Esophagus squamous epithelium (tissue), 5 donors: ENCODE data around the gene NFE2L1. TPM values are rescaled to one million over a fixed set of nuclear protein-coding genes. Genes with fewer than 3 reads are reported as not detected.
"Not testable (repeated sequence)": the region's sequence is repeated elsewhere in the genome, so short reads cannot be mapped to it uniquely, and the experiment has no call there.

Source experiments
- DNase-seq: peaks from one replicate; lab custom pipeline; 2025; lab: John Stamatoyannopoulos, UW
- H3K27ac ChIP-seq, 4 donors: fragments of 200-600 bp; sonication (generic); one replicate each; pipeline ENCODE4 v1.5.1; 2016 to 2019; ENCODE audit warnings: mild to moderate bottlenecking in 1 of 4
- H3K27me3 ChIP-seq, 4 donors: fragments of 200-600 bp; sonication (generic); 1 replicate in 3 of 4; 2 replicates in 1 of 4; pipeline versions ENCODE4 v1.5.1 to v1.6.0; 2017 to 2021; ENCODE audit warnings: antibody characterized with exemption in 1 of 4
- H3K36me3 ChIP-seq, 3 donors: fragments of 200-600 bp; sonication (generic); one replicate each; pipeline ENCODE4 v1.5.1; 2016 to 2019
- H3K4me1 ChIP-seq, 3 donors: fragments of 200-600 bp; sonication (generic); one replicate each; pipeline ENCODE4 v1.5.1; 2017 to 2019
- H3K4me3 ChIP-seq, 4 donors: fragments of 200-600 bp; sonication (generic); 1 replicate in 3 of 4; 2 replicates in 1 of 4; pipeline ENCODE4 v1.5.1; 2016 to 2019; ENCODE audit warnings: mild to moderate bottlenecking in 2 of 4, moderate library complexity in 1 of 4
- H3K9me3 ChIP-seq, 3 donors: fragments of 200-600 bp; sonication (generic); one replicate each; pipeline ENCODE4 v1.5.1; 2016 to 2019
- POLR2A ChIP-seq, 4 donors: fragments of 450-650 bp; IDR thresholded peaks; one replicate each; pipeline ENCODE4 v1.6.1; 2017; ENCODE audit warnings: antibody characterized with exemption in 4 of 4, mild to moderate bottlenecking in 4 of 4, moderate library complexity in 3 of 4
- WGBS, 2 donors: methylation state at CpG; one replicate each; pipeline ENCODE4 v1.1.5; 2018; 5-methylcytosine and 5-hydroxymethylcytosine counted together
- intact Hi-C: fragments of 100-400 bp; cut with DNase I; formaldehyde crosslinking; loops from one replicate; pipeline ENCODE4 v1.15.0; 2022
- total RNA-seq, 4 donors: library from RNA; depleted of rRNA; stranded (reverse); fragments of >200 nt; gene quantifications; one replicate each; pipeline ENCODE4 v1.1.0, GENCODE V29; 2016
- TF ChIP-seq, protein P1 (sequence below), 6 experiments: fragments of 450-650 bp in 4 of 6; fragments of 200-600 bp in 2 of 6; sonication (generic) in 2 of 6; IDR thresholded peaks; one replicate each; pipeline ENCODE4 v1.5.1; 2016 to 2019; ENCODE audit warnings: antibody characterized with exemption in 6 of 6, mild to moderate bottlenecking in 4 of 6, moderate library complexity in 4 of 6
- donor health status: DM: yes; HTN: yes; CAD: no.

The NFE2L1 gene
- total RNA-seq, 4 donors from 2014 or later, result 41.6 to 103 (median 60.0) TPM

DNA sequence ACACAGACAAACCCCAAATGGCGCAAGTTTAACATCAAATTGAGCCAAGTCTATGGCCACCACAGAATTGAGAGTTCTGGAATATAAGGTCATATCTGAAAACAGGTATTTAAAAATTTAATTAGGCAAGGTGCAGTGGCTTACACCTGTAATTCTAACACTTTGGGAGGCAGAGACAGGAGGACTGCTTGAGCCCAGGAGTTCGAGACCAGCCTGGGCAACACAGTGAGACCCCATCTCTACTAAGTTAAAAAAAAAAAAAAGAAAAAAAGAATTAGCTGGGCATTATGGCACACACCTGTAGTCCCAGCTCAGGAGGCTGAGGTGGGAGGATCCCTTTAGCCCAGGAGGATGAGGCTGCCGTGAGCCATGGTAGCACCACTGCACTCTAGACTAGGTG lies 19.1 kb downstream of the NFE2L1 start:
- 89 to 93% methylated on average over 3 of the region's 3 CpGs for whole genome bisulfite sequencing, 2 donors
- Histone ChIP-seq H3K27me3 (no peaks in the 10 kb centered on the region), H3K4me3 (no peak overlapping the region), H3K9me3 (no peaks in the 10 kb centered on the region), H3K27ac (peak overlapping the region in 2 of 4 donors; percentile 20 to 41), H3K4me1 (peaks cover 5 to 45% (median 16%) of the 10 kb centered on the region in 3 donors), H3K36me3 (peaks cover 3 to 93% (median 16%) of the 10 kb centered on the region in 3 donors)
- no peak for DNase-seq
- TF ChIP-seq, protein P1, sequence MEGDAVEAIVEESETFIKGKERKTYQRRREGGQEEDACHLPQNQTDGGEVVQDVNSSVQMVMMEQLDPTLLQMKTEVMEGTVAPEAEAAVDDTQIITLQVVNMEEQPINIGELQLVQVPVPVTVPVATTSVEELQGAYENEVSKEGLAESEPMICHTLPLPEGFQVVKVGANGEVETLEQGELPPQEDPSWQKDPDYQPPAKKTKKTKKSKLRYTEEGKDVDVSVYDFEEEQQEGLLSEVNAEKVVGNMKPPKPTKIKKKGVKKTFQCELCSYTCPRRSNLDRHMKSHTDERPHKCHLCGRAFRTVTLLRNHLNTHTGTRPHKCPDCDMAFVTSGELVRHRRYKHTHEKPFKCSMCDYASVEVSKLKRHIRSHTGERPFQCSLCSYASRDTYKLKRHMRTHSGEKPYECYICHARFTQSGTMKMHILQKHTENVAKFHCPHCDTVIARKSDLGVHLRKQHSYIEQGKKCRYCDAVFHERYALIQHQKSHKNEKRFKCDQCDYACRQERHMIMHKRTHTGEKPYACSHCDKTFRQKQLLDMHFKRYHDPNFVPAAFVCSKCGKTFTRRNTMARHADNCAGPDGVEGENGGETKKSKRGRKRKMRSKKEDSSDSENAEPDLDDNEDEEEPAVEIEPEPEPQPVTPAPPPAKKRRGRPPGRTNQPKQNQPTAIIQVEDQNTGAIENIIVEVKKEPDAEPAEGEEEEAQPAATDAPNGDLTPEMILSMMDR (IDR thresholded peaks at IDR 0.05), result no peak
- TF ChIP-seq POLR2A (IDR thresholded peaks at IDR 0.05), result no peak
- intact Hi-C loops, result no loop called here

DNA sequence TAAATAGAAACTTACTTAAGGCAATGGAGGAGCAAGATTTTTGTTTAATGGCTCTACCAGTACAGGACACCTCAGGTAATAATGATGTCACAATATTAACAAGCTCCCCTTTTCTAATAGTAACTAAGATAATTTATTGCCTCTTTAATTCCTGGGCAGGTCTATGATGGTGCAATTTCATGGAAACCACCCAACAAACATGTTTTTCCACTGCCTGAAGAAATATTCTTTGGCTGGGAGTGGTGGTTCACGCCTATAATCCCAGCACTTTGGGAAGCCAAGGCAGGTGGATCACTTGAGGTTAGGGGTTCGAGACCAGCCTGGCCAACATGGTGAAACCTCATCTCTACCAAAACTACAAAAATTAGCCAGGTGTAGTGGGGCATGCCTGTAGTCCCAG lies 19.6 kb downstream of the NFE2L1 start:
- peak overlapping the region in 1 of 4 donors; percentile 41 for H3K27ac ChIP-seq
- DNase-seq, H3K4me3 ChIP-seq, H3K9me3 ChIP-seq, intact Hi-C loops, H3K27me3 ChIP-seq: not testable (repeated sequence)
- H3K4me1 ChIP-seq, result peaks cover 5 to 45% (median 16%) of the 10 kb centered on the region in 3 donors
- H3K36me3 ChIP-seq, result peaks cover 0 to 93% (median 12%) of the 10 kb centered on the region in 3 donors
- WGBS, 2 donors, result 38% methylated on average over 2 of the region's 2 CpGs; no CpG with 5 or more reads in 1 of the 2 donors

DNA sequence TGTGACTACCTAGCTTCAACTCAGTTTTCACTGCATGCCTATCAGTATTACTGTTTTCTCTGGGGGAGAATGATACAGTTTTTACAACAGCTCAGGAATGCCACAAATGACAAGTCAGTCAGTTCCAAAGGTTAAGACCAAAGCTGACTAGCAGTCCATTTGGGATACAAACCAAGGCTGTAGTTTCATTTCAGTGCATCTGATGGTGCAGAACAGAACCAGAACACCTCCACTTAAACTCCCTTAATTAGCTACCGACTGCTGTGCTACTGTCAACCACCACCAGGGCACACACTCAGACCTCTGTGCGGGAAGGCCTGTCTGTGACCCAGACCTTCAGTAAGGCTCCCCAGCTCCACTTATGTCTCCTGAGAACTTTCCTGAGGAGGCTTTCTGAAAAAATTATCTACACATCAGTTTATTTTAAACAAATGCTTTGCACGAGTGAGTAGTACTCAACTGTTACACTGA lies 20.4 kb downstream of the NFE2L1 start:
- WGBS, 2 donors, result 76 to 82% methylated on average over 3 of the region's 3 CpGs

DNA sequence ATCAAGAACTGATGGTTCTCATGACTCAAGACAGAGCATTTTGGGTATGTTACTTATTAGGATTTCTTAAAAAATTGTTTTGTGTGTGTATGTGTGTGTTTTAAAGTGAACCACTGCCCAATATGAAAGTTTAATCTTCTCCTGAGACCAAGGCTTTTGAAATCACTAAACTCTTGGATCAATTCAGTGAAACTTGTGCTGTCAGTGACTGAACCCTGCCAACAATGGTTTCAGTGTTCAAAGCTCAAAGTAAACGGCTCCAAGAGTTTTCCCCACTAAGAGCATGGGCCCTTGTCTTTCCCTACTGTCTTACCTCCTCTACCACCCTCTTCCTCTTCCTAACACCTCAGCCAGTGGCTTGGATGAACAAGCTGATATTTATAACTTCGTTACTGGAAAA lies 22.0 kb downstream of the NFE2L1 start:
- WGBS, 2 donors, result 31 to 47% methylated on average over 2 of the region's 2 CpGs
- Histone ChIP-seq H3K27ac (no peak overlapping the region), H3K9me3 (no peaks in the 10 kb centered on the region), H3K36me3 (peaks cover 4 to 92% (median 6%) of the 10 kb centered on the region in 3 donors), H3K4me1 (peaks cover 5 to 40% (median 14%) of the 10 kb centered on the region in 3 donors), H3K27me3 (no peaks in the 10 kb centered on the region), H3K4me3 (no peak overlapping the region)
- no peak for DNase-seq
- intact Hi-C loops, result loop anchor here (5.0 kb wide), 1 partner anchor 43 kb away; no protein-coding TSS in a partner anchor
- no peak for TF ChIP-seq POLR2A (IDR thresholded peaks at IDR 0.05)
- TF ChIP-seq, protein P1 (IDR thresholded peaks at IDR 0.05), result no peak

More for the DNA sequence above, 20.4 kb downstream of the NFE2L1 start:
- no peak for DNase-seq
- no peak for TF ChIP-seq POLR2A (IDR thresholded peaks at IDR 0.05)
- TF ChIP-seq, protein P1 (IDR thresholded peaks at IDR 0.05), result peak in 2 of 6 experiments; percentile 24 to 50
- Histone ChIP-seq H3K36me3 (peaks cover 0 to 93% (median 6%) of the 10 kb centered on the region in 3 donors), H3K27me3 (no peaks in the 10 kb centered on the region), H3K4me1 (peaks cover 5 to 45% (median 16%) of the 10 kb centered on the region in 3 donors), H3K4me3 (no peak overlapping the region), H3K27ac (no peak overlapping the region), H3K9me3 (no peaks in the 10 kb centered on the region)
- intact Hi-C loops, result no loop called here

DNA sequence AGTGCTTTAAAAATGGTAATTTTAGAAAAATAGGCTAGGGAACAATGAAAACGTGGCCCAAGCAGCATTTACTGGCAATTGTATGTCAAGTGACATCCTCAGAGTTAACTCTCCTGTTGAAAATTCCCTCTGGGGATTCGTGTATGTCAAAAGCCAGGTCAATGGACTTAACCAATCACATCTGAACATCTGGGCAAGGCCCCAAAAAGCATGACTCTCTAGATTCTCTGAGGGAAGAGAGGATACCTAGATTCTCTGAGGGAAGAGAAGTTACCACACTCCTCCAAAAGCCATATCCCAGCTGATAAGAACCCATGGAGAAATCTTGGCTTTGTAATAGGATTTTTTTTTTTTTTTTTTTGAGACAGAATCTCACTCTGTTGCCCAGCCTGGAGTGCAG lies 23.5 kb downstream of the NFE2L1 start:
- H3K27ac ChIP-seq, result no peak overlapping the region
- no peak for DNase-seq
- intact Hi-C loops, result loop anchor here (5.0 kb wide), 1 partner anchor 44 kb away; no protein-coding TSS in a partner anchor
- WGBS, 2 donors, result 48 to 54% methylated on average over 2 of the region's 2 CpGs
- H3K9me3 ChIP-seq, result no peaks in the 10 kb centered on the region
- peaks cover 4 to 94% (median 19%) of the 10 kb centered on the region in 3 donors for H3K36me3 ChIP-seq
- H3K4me1 ChIP-seq, result peaks cover under 1 to 26% (median 3%) of the 10 kb centered on the region in 3 donors
- H3K27me3 ChIP-seq, result no peaks in the 10 kb centered on the region
- no peak overlapping the region for H3K4me3 ChIP-seq
- no peak for TF ChIP-seq POLR2A (IDR thresholded peaks at IDR 0.05)
- TF ChIP-seq, protein P1 (IDR thresholded peaks at IDR 0.05), result no peak

DNA sequence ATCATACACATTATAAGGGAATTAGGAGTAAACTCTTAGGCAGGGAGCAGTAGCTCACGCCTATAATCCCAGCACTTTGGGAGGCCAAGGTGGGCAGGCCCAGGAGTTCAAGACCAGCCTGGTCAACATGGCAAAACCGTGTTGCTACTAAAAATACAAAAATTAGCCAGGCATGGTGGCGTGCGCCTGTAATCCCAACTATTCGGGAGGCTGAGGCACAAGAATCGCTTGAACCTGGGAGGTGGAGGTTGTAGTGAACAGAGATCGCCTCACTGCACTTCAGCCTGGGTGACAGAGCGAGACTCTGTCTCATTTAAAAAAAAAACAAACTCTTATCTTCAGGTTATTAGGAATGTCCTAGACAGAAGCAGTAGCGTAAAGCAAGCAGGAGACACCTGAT lies 24.7 kb downstream of the NFE2L1 start:
- not testable (repeated sequence) for H3K4me3 ChIP-seq, H3K9me3 ChIP-seq, H3K27me3 ChIP-seq, H3K27ac ChIP-seq, DNase-seq
- WGBS, 2 donors, result 94 to 100% methylated on average over 3 to 9 of the region's 9 CpGs
- intact Hi-C loops, result loop anchor here (5.0 kb wide), 1 partner anchor 46 kb away; no protein-coding TSS in a partner anchor
- Histone ChIP-seq H3K36me3 (peaks cover 4 to 89% (median 22%) of the 10 kb centered on the region in 3 donors), H3K4me1 (peaks cover 0 to 14% (median 0%) of the 10 kb centered on the region in 3 donors)

DNA sequence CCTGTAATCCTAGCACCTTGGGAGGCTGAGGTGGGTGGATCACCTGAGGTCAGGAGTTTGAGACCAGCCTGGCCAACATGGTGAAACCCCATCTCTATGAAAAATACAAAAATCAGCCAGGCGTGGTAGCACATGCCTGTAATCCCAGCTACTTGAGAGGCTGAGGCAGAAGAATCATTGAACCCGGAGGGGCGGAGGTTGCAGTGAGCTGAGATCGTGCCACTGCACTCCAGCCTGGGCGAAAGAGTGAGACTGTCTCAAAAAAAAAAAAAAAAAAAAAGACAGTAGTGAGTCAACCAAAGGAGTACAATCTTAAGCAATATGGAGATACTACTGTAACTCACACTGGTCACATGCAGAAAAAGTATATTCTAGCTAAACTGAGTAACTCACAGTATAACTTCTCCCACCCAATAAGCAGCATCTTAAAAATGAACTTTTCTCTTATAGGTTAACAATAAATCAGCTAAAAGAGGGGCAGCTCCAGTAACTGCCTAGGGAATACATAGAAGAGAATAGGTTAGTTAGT lies 25.5 kb downstream of the NFE2L1 start:
- not testable (repeated sequence) for H3K4me3 ChIP-seq, H3K27me3 ChIP-seq, H3K9me3 ChIP-seq, DNase-seq
- WGBS, 2 donors, result 50 to 89% methylated on average over 5 of the region's 5 CpGs
- peaks cover 4 to 81% (median 22%) of the 10 kb centered on the region in 3 donors for H3K36me3 ChIP-seq
- intact Hi-C loops, result loop anchor here (5.0 kb wide), 1 partner anchor 46 kb away; no protein-coding TSS in a partner anchor
- H3K4me1 ChIP-seq, result peaks cover 0 to 10% (median 0%) of the 10 kb centered on the region in 3 donors
- peak overlapping the region in 2 of 4 donors; percentile 15 to 36 for H3K27ac ChIP-seq
